Upper lobe of left lung (tissue), 4 donors: ENCODE measurements around the gene ZNF503.

Experiments used
- EP300 ChIP-seq, 4 donors: sonication (generic); formaldehyde crosslinking; IDR thresholded peaks; one replicate each; pipeline ENCODE4 v1.5.1; 2017; ENCODE audit warnings: antibody characterized with exemption in 4 of 4, control low read depth in 2 of 4
- POLR2A ChIP-seq, 4 donors: fragments of 450-650 bp; IDR thresholded peaks; one replicate each; pipeline ENCODE4 v1.5.1; 2016 to 2017; ENCODE audit warnings: antibody characterized with exemption in 4 of 4, mild to moderate bottlenecking in 2 of 4
- POLR2AphosphoS5 ChIP-seq, 2 donors: sonication (generic); formaldehyde crosslinking; IDR thresholded peaks; one replicate each; pipeline ENCODE4 v1.5.1; 2017; ENCODE audit warnings: antibody characterized with exemption in 2 of 2
- TF ChIP-seq, protein P1 (sequence below), 6 experiments: fragments of 450-650 bp in 4 of 6; fragments of 200-600 bp in 2 of 6; sonication (generic) in 2 of 6; IDR thresholded peaks; one replicate each; pipeline ENCODE4 v1.5.1; 2016 to 2019; ENCODE audit warnings: antibody characterized with exemption in 6 of 6

DNA sequence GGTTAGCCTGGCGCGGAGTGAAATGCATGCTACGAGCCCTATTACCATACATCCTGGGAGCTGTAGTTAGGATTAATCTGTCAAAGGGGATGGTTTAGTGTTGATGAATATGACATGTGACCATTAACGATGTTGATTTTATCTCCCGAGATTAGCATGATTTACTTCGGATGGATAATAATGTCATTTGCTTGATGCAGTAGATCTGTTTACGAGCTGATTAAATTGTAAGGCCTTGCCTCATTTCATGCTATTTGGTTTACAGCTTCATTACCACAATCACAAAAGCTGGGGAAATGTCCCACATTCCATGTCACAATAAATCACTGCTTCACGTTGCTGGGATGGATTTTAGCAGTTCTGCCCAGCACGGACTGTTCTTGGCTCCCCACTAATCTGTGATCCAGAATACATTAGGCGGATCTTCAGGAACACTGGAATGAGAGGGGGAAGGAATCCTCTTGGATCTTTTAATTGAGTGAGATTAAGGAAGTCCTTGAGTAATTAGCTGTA is 22.3 kb downstream of the ZNF503 start:
- TF ChIP-seq, protein P1, sequence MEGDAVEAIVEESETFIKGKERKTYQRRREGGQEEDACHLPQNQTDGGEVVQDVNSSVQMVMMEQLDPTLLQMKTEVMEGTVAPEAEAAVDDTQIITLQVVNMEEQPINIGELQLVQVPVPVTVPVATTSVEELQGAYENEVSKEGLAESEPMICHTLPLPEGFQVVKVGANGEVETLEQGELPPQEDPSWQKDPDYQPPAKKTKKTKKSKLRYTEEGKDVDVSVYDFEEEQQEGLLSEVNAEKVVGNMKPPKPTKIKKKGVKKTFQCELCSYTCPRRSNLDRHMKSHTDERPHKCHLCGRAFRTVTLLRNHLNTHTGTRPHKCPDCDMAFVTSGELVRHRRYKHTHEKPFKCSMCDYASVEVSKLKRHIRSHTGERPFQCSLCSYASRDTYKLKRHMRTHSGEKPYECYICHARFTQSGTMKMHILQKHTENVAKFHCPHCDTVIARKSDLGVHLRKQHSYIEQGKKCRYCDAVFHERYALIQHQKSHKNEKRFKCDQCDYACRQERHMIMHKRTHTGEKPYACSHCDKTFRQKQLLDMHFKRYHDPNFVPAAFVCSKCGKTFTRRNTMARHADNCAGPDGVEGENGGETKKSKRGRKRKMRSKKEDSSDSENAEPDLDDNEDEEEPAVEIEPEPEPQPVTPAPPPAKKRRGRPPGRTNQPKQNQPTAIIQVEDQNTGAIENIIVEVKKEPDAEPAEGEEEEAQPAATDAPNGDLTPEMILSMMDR (IDR thresholded peaks at IDR 0.05), result no peak
- TF ChIP-seq POLR2AphosphoS5 (IDR thresholded peaks at IDR 0.05) (no peak), POLR2A (IDR thresholded peaks at IDR 0.05) (no peak), EP300 (IDR thresholded peaks at IDR 0.05) (no peak)
